NCI-H2081 treated with DMSO at 0.1 percent for 48 hours (cell line): Measurements from ENCODE around the gene MAPK8IP3.

ENCODE experiments used
- DNase-seq: peaks from one replicate; lab custom pipeline; 2025; lab: John Stamatoyannopoulos, UW

MAPK8IP3 gene

GRCh38 chr16:1812732-1813163, 106.8 kb downstream of the MAPK8IP3 start:
- peak; percentile 17 for DNase-seq

DNA sequence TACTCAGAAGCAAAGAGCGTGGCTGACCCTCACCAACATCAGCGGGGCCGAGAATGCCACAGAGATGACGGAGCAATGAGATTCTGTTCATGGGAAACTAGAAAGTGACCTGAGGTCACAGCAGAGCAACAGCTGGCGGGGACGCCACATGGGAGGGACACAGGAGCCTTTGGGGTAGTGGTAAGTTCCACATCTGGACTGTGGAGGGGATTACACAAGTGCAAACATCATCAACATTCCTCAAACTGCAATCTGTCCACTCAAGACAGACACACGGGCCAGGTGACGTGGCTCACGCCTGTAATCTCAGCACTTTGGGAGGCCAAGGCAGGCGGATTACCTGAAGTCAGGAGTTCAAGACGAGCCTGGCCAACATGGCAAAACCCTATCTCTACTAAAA, 109.5 kb downstream of the MAPK8IP3 start:
- no peak for DNase-seq

DNA sequence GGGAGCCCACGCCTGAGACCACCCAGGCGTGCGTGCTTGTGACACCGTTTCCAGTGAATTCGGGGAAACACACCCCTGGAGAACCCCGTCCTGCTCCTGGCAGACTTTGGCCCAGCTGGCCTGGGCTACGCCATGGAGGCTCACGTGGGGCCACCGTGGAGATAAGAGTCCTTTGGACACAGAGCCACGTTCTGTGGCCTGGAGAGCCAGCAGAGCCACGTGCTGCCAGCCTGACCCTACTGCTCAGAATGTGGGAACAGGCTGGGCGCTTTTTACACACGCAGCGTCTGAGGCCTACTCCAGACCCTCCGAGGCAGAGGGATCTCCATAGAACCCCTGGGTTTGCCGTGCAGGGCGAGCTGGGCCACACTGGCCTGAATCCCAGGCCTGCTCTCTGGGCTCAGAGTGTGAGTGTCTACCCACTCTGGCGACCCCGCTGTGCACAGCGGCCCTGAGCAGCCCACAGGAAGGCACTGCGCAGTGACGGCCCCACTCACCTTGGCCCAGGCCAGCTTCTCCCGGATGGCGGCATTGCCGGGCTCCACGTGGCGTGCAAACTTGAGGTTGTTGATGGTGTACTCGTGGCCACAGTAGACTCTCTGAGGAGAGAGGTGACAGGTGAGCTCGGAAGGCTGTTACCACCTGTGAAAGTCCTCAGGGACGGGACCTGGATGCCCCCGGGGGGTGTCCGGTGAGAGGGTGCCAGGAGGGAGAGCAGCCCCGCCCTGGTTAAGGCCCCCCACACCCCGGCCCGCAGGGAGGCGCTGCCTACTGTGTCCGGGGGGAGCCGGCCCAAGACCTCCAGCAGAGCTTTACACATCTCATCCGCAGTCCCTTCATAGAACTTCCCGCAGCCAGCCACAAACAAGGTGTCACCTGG, 110.6 kb downstream of the MAPK8IP3 start:
- DNase-seq = no peak

GRCh38 chr16:1817276-1817589, 111.2 kb downstream of the MAPK8IP3 start:
- DNase-seq = no peak

DNA sequence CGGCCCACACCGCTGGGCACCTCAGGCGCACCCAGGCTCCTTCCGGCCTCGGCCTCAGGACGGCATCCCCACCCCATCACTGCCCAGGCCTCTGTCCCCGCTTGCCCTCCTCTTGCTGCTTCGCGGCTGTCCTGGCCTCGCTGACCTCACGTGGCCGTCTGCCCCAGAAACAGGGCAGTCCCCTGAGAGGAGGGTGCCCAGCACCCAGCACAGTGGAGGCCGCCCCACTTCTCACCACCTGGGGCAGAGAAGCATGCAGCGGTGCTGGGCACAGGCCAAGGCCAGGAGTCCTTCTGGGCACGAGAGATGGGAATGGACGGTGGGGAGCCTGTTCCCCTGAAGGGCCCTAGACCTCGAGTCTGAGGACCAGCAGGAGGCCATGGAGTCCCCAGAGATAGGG, 111.7 kb downstream of the MAPK8IP3 start:
- no peak for DNase-seq

GRCh38 chr16:1818204-1818872, 112.3 kb downstream of the MAPK8IP3 start:
- DNase-seq = no peak

DNA sequence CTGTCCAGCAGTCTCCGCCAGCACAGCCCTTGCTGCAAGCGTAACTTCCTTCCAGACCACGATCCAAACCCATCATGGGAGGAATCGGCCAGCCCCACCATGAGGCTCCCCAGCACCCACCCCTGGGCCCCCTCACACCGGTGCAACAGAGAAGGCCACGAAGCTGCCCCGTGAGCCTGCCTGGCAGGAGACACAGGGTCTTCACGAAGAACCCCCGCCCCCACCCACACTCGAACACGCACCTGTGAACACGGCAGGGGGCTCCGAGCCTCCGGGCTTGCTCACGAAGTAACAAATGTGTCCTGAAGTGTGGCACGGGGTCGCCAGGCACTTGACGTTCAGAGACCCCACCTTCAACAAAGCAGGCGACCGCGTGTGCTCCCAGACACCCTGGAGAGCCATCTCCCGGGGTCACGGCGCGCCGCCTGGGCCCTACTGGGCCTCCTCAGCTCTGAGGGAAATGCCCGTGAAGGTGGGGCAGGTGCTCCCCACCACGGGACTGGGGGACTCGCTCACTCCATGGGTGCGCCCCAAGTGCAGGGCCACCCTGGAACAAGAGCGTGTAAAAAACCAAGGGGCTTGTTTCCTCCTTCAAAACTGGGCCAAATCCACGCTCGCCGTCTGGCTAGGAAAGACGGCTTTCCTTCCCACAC, 113.0 kb downstream of the MAPK8IP3 start:
- no peak for DNase-seq

DNA sequence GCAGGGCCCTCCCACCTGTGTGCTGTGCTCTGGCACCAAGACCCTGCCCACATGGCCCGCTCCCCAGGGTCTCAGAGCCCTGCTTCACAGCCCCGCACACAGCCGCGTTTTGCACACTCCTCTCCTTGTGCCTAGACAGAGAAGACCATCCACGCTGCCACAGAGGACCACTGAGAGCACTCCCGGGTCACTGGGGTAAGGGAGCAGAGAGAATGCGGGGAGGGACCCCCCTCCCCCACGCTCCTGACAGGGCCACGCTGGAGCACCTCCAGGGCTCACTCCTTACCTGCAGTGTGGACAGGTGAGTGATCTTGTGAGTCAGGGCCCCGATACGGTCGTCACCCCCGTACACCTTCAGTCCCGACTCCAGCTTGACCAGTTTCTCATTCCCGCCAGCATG, 113.6 kb downstream of the MAPK8IP3 start:
- no peak for DNase-seq
